Frontal cortex (tissue), 4 donors: ENCODE measurements around the gene KCND3. TPM values are rescaled to one million over a fixed set of nuclear protein-coding genes. Genes with fewer than 3 reads are reported as not detected.
A peak's percentile ranks its signal among the peaks of the same experiment; 100 is the strongest.

Source experiments
- DNase-seq, 2 donors: peaks; one replicate each; pipeline ENCODE4 v3.0.0; 2012; ENCODE audit warnings: low spot score in 2 of 2
- FAIRE-seq: peaks from 2 replicates; lab custom pipeline; 2012; peaks lifted over from hg19 to GRCh38; lab: Jason Lieb, UNC
- total RNA-seq: library from RNA; depleted of rRNA; stranded (reverse); fragments of >200 nt; gene quantifications from one replicate; pipeline ENCODE4 v1.2.3, GENCODE V29; 2014
- donor health status: control.
- donor health status: control.
- donor health status: control.

Gene KCND3
- total RNA-seq, 1 donor from 2014 or later = 10.6 TPM

DNA sequence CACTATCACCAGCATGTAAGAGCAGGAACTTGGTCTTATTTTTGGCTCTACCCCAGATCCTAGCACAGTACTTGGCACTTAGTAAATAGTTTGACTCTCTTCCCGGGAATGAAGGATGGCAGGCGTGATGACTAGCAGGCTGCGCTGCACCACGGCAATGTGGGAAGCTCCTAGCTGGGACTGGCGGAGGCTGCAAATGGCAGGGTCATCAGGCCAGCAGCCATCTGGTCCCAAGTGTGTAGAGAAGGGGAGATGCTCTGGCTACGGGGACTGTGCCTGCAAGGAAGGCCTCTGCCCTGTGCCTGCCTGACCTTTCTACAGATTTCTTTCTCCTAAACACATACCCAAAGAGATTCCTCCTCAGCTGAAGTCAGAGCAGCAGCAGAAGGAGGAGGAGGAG lies 95.0 kb downstream of the KCND3 start:
- FAIRE-seq (no peak), DNase-seq (no peak)

DNA sequence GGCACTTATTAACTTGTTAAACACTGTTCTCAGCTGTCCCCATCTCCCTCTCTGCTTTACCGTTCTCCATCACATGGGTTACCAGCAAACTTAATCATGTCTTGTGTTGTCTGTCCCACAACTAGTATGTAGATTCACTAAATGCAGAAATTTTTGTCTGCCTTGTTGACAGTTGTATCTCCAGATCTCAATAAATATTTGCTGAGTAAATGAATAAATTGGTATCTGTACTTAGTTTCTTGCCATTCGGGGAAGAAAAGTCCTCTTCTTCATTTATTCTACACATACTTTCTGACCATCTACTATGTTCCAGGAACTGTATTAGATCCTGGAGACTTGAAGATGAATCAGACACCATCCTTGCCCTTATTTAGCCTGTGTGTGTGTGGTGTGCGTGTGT lies 97.9 kb downstream of the KCND3 start:
- FAIRE-seq = no peak
- DNase-seq = no peak

DNA sequence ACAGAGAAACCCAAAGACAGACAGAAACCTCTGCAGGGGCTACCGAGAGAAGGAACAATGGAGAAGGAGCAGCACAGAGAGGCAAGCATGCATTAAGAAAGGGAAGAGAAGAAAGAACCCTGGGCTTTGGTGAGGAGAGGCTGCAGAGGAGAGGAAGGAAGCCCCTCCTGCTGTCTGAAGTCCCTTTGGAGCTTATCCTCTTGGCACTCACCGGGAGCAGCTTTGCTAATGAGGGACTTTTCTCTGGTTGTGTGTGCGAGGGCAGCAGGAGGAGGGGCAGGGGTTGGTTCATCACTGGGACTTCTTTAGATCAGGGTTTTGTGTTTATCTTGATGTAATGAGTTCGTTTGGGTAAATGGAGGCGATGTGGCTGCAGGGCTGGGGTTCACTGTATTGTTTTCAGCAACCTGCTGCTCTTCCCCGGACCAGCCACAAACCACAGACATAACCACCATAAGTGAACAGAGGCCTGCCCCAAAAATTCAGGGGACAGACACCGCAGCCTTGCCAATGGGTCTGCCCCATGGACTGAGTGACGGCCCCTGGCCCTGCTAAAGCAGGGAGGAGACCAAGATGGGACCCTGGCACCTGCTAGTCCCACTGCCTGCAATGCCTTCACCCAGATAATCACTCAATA lies 100.6 kb downstream of the KCND3 start:
- no peak for FAIRE-seq

DNA sequence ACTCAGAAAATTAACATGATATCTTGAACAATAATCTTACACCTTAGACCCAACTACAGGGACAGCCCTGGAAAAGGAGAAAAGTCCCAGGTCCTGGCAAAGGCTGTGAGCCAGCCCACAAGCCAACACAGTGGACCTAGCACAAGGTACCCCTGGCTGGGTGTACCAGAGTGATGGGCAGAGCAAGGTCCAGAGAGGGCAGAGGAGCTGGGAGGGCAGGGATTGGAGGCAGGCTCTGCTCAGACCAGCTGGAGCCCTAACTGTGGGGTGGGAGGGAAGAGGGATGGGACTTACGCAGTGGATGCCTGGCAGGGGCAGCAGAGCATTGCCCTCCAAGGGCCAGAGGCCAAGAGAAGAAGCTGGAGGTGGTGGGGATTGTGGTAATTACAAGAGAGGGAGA lies 101.6 kb downstream of the KCND3 start:
- DNase-seq = no peak
- no peak for FAIRE-seq

More for the DNA sequence above, 100.6 kb downstream of the KCND3 start:
- no peak for DNase-seq

DNA sequence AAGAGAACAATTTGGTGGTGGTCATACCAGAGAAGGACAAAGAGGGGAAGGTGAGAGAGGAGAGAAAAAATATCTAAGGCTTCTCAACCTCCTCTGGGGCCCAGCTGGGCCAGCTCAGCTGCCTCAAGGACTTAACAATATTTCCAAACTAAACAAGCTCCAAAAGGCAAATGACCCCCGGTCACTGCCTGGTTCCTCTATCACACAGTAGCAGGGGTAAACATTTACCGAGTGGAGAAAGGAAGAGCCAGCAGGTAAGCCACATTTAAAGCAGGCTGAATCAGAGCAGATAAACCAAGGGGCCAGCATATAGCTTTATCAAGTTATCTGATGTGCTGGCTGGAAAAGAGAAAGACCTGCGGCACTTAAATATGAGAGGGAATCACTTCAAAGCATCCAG lies 102.1 kb downstream of the KCND3 start:
- DNase-seq (no peak), FAIRE-seq (no peak)

DNA sequence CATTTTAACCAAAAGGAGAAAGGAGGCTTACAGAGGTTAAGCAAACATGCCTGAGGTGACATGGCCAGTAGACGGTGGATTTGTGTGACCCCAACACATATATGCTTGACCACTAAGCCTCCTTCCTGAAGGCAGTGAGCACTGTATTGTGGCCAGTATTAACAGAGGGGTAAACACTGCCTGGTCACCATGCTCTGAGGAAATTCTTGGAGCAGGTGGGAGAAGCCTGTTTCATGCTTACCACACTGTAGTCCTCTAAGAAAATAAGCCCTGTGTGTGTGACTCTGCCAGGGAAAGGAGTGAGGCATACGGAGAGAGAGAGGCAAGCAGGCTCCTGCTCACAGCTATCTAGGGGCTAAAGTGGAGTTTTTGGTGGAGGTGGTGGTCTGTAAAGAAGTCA lies 102.7 kb downstream of the KCND3 start:
- DNase-seq (no peak), FAIRE-seq (no peak)

DNA sequence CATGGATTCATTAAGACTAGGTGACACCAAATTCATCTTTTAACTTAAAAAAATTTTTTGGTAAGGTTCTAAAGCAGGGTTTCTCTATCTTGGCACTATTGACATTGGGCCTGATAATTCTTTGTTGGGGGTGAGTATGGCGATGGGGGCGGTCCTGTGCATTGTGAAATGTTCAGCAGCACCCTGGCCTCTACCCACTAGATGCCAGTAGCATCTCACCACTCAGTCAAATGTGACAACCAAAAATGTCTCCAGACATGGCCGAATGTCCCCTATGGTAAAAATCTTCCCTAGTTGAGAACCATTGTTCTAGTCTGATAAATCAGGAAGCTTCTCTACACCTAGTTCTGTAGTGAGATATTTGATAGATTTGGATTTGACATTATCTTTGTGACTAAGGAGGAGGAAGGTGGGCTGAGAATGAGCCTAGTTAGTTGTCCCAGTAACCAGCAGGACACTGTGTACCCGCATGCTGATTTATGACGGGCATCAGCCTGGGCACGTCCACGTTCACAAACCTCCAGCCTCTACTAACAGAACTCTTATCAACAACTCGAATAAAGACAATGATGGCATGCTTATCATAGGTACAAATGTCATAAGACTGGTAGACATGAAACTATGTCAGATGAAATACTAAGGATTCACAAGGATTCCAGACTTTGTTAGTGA lies 104.6 kb downstream of the KCND3 start:
- no peak for DNase-seq
- no peak for FAIRE-seq

DNA sequence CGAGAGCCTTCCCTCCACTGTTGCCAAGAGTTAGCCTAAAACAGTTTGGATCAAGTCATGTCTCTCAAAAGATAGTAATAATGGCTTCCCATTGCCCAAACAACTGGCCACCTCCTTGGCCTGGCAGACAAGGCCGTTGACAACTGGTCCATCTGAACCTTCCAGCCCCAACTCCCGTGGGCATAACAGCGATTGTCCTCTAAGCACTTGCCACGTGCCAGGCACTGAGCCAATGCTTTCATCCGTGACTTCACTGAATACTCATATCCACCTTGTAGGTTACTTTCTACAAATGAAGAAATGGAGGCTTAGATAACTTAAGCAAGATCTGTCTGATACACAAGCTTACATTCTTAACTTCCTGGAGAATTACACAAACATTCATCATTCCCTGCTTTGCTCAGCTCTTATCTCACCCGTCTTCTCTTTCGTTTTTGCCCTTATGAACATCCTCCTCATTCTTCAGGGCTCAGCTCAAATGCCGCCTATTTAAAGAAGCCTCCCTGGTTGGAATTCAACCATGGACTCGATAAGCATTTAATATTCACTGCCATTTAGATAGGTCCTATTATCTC lies 106.4 kb downstream of the KCND3 start:
- FAIRE-seq = no peak
- DNase-seq = no peak

DNA sequence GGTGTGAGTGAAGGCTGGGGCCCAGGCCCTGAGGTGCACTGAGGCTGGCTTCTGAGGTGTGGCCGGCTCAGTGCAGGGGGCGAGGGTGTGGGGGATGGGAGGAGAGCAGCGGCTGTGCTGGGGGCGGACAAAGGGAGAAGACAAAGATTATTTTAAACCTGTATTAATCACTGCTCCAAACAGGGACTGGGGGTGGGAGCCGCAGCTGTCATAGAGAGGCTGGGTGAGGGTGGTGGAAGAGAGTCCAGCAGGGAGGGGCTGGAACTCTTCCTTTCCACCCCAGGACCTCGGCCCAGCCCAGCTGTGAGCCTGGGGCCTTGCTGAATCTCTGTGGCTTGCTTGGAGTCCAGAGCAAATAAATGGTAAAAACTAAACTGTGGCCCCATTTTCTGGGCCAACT lies 106.9 kb downstream of the KCND3 start:
- FAIRE-seq (no peak), DNase-seq (peak in 1 of 2 donors; percentile 27)

DNA sequence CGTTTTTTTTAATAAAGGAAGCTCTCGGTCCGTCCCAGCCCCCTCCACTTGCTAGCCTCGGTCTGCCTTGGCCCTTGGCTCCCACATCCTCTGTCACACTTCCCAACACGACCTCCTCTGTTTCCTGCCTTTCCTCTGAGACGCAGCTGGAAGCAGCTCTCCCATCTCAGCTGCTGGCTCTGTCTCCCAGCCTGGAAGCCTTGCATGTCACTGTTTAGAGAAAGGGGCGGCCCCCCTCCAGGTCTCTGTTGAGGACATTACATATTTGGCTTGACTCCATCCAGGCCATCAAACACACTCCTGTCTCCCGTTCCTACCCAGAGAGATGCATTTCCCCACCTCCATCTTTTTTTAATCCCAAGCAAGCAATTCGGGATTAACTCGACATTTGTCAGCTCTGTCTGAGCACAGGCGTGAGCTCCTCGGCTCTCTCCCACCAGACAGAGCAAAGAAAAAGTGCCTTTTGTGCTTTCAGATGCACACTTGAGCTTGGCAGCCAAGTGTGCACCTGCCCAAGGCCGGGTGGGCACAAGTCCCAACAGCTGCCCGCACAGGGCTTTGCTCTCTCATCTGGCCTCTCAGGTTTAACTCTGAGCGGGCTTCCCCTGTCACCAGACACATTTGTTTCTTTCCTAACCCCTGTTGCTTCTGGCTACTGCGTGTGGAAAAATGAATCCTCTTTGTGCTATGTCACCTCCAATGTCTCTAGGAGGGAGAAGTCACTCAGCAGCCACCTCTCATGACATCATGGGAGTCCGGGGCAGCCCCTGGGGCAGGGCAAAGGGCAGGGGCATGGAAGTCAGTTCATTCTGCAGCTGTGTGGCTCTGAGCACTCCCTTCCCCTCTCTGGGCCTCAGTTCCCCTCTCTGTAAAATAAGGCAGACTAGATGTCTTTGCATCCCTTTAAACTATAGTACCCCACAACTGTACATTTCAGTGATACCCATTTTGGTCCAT lies 108.3 kb downstream of the KCND3 start:
- DNase-seq (no peak), FAIRE-seq (no peak)

DNA sequence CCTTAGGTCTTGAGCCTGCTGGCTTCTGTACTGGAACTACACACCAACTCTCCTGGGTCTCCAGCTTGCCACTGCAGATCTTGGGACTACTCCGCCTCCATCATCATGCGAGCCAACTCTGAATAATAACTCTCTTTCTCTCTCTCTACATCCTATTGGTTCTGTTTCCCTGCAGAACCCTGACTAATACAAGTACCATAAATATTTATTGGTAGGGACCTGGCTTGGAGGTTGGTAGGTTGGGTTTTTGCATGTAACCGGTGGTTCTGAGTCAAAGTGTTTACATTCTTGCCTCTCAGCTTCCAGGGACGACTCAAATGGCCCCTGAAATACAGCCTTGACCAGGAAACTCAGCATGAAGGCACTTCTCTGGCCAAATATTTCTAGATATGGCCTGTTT lies 110.4 kb downstream of the KCND3 start:
- no peak for FAIRE-seq

DNA sequence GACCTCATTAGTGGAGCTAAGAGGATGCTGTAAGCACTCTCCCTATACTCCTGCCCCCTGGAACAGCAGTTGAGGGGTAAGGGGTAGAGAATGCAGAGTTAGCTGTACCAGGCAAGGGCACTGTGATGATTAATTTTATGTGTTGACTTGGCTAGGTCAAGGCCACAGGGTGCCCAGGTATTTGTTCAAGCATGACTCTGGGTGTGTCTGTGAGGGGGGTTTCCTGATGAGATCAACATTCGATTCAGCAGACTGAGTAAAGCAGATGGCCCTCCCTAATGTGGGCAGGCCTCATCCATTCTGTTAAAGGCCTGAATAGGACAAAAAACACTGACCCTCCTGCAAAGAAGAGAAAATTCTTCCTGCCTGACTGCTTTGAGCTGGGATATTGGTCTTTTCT lies 110.8 kb downstream of the KCND3 start:
- FAIRE-seq (no peak), DNase-seq (no peak)

More for the DNA sequence above, 110.4 kb downstream of the KCND3 start:
- DNase-seq = no peak

DNA sequence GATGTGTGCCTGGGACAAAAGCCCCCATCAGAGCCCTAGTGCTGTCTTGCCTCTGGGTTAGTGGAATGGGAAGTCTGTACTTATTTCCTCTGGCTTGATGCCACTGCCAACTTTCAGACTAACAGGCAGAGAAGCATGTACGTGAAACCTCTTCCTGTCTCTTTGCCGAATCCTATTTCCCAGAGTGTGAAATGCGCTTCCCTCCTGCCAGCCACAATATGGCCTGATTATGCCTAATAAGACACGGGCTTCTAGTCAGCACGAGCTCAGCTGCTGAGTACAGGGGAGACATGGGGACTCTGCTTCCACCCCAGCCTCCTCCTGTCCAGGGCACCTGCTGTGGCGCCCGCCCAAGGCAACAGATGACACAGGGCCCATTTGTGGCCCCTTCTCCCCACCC lies 111.4 kb downstream of the KCND3 start:
- no peak for FAIRE-seq
- DNase-seq = no peak

DNA sequence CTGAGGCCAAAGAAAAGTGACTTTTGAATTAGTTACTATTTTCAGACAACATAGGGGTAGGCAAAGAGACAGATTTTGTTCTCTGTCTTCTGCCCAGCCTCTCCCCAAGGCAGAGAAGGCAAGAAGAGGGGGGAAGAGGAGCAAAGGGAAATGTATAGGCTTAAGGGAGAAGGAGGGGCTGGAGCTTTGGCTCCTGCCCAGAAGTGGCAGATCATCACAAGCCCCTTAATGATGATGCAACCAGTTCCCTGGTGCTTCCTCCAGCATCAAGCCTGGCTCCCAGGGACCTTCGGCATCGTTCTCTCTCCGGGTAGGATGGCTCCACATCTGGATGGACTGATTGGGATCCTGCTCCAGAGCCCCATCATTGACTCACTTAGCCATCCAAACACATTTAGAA lies 112.8 kb downstream of the KCND3 start:
- DNase-seq = no peak
- FAIRE-seq = no peak

DNA sequence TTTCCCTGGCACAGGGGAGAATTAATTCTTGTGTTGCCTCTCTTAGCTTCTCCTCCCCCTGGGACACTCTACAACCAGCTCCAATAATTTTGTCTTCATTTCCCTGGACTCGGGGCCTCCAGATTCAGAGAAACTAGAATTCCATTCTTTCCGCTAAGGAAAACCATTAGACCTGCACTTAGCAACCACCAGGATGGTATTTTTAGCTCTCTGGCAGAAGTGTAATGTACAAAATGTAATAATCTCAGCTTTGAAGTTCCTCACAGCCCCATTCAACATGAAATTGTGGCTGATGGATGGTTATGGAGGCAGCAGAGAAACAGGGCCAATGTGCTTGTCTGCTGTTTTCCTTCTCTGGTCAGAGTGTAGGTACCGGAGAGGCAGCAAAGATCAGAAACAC lies 113.8 kb downstream of the KCND3 start:
- FAIRE-seq = no peak
- DNase-seq = no peak

DNA sequence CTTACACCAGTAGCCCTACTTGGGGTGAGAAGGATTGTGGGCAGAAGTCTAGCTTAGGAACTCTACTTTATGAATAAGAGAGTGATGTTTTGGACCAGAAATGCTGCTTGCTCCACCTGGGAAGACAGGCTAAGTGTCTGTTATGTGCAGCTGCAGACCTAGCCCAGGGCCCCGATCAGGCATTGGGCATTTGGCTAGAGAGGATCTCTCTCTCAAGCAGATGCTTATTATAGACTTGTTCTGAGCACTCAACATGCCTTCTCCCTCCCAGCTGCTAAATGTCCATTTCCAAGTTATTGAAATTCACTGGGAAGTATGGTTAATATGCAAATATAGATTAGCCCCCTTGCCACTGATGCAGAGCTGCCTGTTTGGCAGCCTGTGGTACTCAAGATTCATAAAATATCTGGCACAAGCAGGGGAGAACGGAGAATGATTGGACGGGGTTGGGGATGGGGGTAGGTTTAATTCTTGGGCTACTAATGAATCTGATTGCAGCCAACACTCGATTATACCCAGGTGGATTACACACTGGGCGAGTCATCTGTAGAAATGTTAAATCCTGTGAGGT lies 115.9 kb downstream of the KCND3 start:
- no peak for DNase-seq
- FAIRE-seq = no peak

DNA sequence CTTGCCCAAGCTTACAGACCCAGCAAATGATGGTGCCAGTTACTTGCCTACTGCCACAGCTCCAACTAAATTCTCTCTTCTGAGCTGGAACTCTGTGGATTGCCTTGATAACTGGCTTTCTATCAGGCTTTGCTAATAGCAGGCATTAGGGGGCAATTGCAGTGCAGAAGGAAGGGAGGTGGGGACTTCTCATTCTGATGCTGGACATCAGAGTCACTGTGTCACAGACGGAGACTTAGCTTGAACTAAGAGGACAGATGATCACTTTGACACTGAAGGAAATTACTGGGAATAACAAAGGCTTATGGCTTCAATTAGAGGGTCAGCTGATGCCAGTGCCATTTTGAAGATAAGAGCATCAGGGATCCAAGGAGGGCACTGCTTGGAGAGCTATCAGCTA lies 119.3 kb downstream of the KCND3 start:
- FAIRE-seq = no peak
- no peak for DNase-seq

DNA sequence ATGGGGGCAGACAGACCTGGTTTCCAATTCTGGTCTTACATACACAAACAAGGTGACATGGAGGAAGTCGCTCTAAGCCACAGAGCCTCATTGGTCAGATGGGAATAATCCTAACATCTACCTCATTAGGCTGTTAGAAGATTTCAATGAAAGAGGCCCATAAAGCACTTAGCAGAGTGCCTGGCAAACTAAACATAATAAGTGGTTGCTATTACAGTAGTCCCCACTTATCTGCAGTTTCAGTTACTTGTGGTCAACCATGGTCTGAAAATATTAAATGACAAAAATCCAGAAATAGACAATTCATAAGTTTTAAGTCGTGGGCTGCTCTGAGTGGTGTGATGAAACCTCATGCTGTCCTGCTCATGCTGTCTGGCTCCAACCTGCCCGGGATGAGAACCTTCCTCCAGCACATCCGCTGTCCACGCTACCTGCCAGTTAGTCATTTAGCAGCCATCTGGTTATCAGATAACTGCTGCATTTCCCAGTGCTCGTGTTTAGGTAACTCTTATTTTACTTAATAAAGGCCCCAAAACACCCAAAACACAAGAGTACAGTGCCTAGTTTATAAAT lies 121.5 kb downstream of the KCND3 start:
- no peak for FAIRE-seq

DNA sequence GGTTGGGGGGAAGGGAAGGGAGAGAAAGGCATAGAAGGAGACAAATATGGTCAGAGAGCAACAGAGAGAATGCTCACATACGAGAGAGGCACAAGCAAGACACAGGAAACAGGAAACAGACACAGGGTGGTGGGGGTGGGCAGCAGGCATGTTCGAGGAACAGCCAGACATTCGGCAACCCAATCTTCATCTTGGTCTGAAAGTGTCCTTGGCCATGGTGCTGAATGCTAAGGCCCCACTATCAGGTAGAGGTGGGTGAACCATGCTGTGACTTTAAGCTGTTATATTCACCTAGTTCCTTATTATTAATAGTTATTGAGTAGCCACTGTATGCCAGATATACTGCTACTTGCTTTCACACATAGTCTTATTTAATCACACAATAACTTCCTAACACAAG lies 124.6 kb downstream of the KCND3 start:
- FAIRE-seq (no peak), DNase-seq (no peak)

More for the DNA sequence above, 121.5 kb downstream of the KCND3 start:
- no peak for DNase-seq

DNA sequence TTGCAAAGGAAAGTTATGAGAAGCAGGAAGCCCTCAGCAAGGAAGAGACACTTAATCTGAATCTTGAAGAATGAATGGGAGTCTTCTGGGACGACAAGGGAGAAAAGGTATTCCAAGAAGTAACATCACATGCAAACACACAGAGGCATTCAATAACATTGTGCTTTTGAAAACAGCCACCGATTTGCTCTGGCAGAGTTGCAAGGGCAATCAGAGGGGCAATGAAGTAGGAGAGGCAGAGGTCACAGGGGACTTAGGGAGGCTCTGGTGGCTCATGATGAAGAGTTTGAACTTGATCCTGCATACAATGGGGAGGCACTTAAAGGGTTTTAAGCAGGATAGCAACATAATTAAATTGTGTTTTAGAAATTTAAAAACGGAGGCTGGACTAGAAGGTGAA lies 126.1 kb downstream of the KCND3 start:
- DNase-seq = no peak
- no peak for FAIRE-seq
